ENCODE measurements around the gene IGFBP4.

- TF ChIP-seq, protein P1, sequence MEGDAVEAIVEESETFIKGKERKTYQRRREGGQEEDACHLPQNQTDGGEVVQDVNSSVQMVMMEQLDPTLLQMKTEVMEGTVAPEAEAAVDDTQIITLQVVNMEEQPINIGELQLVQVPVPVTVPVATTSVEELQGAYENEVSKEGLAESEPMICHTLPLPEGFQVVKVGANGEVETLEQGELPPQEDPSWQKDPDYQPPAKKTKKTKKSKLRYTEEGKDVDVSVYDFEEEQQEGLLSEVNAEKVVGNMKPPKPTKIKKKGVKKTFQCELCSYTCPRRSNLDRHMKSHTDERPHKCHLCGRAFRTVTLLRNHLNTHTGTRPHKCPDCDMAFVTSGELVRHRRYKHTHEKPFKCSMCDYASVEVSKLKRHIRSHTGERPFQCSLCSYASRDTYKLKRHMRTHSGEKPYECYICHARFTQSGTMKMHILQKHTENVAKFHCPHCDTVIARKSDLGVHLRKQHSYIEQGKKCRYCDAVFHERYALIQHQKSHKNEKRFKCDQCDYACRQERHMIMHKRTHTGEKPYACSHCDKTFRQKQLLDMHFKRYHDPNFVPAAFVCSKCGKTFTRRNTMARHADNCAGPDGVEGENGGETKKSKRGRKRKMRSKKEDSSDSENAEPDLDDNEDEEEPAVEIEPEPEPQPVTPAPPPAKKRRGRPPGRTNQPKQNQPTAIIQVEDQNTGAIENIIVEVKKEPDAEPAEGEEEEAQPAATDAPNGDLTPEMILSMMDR (IDR thresholded peaks at IDR 0.05), result no peak
- TF ChIP-seq POLR2A (IDR thresholded peaks at IDR 0.05) (no peak), EP300 (IDR thresholded peaks at IDR 0.05) (no peak)
These were observed 51.9 kb downstream of the IGFBP4 start for GRCh38 chr17:40495140-40495539.

Data from tibial nerve (tissue), 4 donors.